ENCODE data around the gene DRC7.
"Not testable (repeated sequence)": the region's sequence is repeated elsewhere in the genome, so short reads cannot be mapped to it uniquely, and the experiment has no call there.

Gene DRC7

DNA sequence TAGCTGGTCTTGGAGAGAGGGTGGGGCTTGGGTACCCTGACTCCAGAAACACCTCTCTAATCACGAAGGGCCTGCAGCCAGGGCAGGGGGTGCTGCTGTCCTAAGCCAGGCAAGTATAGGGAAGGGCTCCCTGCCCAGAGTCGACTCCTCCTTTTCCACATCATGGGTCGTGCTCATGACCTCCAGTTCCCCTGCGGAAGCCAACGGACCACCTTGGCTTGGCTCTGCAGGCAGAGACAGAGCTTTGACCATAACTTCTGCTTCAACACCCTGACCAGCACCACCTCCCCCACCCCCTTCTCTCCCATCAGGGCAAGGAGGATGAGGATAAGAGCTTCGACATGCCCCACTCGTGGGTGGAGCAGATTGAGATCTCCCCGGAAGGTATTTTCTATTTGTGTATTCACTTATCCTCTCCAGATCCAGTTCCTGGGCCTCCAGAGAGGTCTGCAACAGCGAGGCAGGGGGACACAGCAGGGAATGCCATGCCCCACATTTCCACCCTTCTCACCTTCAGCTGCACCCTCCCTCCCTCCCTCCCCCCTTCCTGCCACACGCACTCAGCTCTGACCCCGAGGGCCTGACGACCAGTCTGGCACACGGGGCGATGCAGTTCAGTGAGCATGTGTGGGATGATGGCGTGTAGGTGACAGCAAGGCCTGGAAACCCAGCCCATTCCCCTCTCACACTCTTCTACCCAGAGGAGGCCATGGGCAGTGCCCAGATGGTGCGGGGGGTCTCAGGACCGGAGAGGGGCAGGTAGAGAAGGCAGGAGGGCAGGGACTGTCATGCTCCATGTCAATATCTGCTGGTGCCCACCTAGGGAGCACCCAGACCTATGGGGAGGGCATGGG, 27.0 kb downstream of the DRC7 start:
- DNase-seq = no peak

DNA sequence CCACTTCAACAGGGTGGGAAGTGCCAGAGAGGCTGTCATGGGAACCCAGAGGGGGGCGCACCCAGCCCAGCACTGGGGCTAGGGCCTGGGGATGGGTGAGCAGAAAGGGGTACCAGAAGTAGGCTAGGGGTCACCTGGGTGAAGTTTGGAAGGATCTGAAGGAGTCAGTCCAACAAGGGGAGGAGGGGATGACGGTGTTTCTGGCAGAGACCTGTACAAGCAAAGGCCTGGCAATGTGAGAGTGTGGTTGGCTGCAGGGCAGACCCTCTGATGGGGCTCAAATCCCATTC, 27.5 kb downstream of the DRC7 start:
- DNase-seq = no peak

DNA sequence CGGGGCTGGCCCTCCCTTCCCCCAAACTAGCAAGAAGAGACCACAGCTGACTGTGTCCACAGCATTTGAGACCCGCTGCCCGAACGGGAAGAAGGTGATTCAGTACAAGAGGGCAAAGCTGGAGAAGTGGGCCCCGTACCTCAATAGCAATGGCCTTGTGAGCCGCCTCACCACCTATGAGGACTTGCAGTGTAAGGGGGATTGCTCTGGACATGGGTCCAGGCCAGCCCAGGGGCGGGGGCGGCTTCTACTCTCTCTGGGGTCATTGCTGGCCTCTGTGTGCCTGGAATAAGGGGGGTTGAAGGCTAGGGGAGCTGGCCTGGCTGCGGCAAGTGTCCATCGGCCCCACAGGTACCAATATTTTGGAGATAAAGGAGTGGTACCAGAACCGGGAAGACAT, 28.0 kb downstream of the DRC7 start:
- no peak for DNase-seq

DNA sequence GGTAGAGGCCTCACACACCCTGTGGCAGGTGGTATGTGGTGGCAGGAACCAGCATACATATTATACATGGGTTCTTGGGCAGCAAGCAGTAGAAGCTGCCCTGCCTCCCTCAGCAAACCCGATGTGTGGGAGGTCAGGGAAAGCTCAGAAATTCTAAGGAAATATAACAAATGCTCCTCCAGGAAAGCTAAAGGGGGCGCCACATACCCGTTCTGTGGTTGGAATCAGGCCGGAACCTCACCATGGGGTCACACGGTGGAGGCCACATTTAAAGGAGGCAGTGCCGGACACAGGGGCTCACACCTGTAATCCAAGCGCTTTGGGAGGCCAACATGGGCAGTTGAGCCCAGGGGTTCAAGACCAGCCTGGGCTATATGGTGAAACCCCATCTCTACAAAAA, 28.6 kb downstream of the DRC7 start:
- DNase-seq = peak; percentile 50

DNA sequence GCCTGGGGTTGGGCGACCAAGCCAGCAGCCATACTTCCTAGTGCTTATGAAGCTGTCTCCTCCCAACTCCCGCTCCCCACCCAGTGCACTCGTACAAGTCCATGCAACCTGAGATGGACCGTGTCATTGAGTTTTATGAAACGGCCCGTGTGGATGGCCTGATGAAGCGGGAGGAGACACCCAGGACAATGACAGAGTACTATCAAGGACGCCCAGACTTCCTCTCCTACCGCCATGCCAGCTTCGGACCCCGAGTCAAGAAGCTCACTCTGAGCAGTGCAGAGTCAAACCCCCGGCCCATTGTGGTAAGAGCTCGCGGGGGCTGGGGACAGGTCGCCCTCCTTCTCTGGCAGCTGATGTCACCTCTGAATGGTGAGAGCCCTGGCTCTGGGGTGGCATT, 29.9 kb downstream of the DRC7 start:
- no peak for DNase-seq

GRCh38 chr16:57725151-57725550, 30.5 kb downstream of the DRC7 start:
- DNase-seq = no peak

DNA sequence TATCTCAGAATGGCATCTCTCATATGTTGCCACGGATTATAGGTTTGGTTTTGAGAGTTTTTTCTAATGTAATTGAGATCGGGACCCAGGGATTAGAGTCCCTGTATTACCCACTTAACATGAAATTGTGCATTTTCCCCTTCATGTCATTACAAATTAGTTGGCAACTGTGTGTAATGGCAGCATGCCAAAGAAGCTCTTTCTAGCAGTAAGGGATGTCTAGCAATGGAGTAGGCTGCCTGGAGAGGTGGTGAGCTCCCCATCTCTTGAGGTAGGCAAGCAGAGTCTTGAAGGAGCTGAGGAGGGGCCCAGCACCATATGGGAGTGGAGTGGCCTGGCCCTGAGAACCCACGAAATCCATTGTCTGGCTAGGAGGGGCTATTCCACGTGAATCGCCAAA, 30.9 kb downstream of the DRC7 start:
- no peak for DNase-seq

- DNase-seq = no peak
These were observed 31.4 kb downstream of the DRC7 start for GRCh38 chr16:57725976-57726375.

DNA sequence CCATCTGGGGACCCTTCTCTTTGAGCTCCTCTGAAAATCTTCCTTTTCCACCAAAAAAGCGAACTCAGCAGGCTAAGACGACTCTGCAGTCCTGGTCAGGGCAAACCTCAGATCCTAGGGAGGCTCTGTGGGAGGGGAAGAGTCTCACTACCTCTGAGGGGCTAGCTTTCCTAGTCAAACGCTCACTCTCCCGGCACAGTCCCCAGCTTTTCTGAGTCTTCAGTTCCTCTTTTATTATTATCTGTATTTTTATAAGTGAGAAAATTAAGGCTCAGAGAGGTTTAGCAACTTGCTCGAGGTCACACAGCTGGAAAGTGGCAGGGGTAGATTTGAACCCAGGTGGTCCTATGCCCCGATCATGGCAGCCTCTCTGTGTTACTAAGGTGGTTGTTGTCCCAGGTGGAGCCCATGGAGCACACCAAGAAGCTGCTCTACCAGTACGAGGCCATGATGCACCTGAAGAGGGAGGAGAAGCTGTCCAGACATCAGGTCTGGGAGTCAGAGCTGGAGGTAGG, 31.9 kb downstream of the DRC7 start:
- no peak for DNase-seq

GRCh38 chr16:57727610-57728009, 33.0 kb downstream of the DRC7 start:
- DNase-seq = peak; percentile 14

DNA sequence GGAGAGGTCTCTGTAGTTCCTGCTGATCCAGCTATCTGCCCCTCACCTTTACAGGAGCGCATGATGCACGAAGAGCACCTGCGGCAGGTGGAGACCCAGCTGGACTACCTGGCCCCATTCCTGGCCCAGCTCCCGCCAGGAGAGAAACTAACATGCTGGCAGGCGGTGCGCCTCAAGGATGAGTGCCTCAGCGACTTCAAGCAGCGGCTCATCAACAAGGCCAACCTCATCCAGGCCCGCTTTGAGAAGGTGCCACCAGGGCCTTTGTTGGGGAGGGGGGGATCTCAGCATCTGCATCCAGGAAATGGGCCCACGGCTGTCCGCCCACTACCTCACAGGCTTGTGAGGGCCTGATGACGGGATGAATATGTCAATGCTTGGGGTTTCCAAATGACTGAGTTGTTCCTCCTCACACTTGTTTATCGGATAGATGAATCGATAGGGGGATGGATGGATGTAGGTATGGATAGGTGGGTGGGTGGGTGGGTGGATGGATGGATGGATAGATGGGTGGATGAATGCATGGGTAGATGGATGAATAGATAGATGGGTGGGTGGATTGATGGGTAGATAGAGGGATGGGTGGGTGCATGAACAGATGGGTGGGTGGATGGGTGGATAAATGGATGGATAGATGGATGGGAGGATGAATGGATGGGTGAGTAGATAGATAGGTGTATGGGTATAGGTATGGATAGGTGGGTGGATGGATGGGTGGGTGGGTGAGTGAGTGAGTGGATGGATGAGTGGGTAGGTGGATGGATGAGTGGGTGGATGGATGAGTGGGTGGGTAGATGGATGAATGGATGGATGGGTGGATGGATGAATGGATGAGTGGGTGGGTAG, 34.0 kb downstream of the DRC7 start:
- no peak for DNase-seq

- no peak for DNase-seq
These were observed 34.5 kb downstream of the DRC7 start for GRCh38 chr16:57729182-57729484.

GRCh38 chr16:57729852-57730251, 35.2 kb downstream of the DRC7 start:
- not testable (repeated sequence) for DNase-seq

- DNase-seq = no peak
These were observed 36.4 kb downstream of the DRC7 start for GRCh38 chr16:57730771-57731730.

DNA sequence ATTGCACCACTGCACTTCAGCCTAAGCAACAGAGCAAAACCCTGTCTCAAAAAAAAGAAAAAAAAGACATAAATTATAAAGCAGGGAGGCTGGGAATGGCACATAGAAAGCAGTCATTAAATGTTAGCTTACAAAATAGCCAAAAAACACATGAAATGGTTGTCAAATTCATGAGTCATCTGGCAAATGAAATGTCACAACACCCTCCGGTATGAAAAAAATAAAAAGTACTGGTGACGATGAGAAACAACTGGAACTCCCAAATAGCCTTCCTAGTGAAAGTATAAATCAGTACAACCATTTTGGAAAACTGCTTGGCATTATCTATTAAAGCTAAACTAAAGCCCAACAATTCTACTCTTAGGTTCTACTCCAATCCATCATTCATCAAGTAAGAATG, 37.4 kb downstream of the DRC7 start:
- DNase-seq = no peak

GRCh38 chr16:57732714-57733113, 38.1 kb downstream of the DRC7 start:
- DNase-seq = no peak

DNA sequence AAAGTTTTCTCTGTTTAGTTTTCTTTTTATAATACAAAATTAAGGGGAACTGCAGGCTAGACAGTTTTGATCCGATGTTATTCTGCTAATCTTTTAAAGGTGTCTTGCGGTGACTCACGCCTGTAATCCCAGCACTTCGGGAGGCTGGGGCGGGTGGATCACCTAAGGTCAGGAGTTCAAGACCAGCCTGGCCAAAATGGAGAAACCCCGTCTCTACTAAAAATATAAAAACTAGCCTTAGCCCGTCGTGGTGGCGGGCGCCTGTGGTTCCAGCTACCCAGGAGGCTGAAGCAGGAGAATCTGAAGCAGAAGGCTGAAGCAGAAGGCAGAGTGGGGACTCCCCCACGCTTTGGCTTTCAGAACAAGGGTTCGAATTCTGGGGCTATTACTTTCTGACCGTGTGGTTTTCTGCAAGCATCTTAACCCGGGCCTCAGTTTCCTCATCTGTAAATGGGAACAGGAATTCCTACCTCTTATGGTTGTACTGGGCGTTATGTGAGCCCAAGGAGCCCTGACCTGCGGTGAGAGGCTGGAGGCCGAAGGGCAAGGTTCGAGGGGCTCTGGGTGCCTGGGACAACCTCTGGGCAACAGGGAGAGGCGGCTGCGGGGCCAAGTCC, 39.8 kb downstream of the DRC7 start:
- no peak for DNase-seq

- peak; percentile 96 for DNase-seq
These were observed 40.5 kb downstream of the DRC7 start for GRCh38 chr16:57734925-57735754.

- peak; percentile 20 for DNase-seq
These were observed 41.3 kb downstream of the DRC7 start, which contains the start of gene KATNB1 for GRCh38 chr16:57735755-57736418. TSS of gene KATNB1 (plus strand) at chr16:57735770. CDS start at chr16:57737244, 1,474 bp downstream.

DNA sequence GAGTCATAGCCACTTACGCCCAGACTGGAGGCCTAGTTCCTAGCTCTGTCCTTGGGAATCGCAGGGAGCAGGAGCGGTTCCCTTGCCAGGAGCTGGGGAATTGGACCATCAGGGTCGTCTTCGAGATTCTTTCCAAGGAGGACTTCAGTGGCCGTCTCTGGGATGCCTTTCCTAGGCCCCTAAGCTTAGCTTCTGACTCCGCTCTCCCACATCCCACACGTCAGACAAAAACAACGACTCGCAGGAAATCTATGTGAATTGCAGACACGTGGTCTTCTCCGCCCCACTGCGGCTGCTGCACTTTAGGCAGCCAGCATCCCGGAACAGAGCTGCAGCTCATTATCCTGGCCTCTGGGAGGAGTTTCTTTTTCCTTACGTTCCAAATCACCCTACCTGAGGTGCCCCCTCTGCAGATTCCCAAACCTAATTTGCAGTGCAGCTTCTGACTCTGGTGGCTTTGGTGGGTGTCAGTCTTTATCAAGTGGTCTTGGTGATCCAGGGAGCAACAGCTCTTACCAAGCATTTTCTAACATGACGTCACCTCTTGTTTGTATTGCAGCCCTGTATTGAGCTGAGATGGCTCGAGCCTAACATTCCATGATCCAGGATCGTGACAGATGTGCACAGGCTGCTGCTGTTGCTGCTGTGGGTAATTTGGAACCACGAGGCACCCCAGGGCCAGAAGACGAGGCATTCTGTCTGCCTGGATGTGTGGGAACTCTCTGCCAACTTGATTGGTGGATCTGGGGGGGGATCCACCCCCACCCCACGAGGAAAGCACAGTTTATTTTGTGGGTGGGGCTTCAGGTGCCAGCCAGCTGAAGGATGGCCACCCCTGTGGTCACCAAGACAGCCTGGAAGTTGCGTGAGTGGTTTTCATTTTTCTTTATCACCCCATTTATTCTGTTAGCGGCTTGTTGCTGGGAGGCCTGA, 42.1 kb downstream of the DRC7 start:
- DNase-seq = peak; percentile 72

Measured in 8988T (cell line).